ENCODE data around the gene PIANP. TPM values are rescaled to one million over a fixed set of nuclear protein-coding genes. Genes with fewer than 3 reads are reported as not detected.
"Not testable (repeated sequence)": the region's sequence is repeated elsewhere in the genome, so short reads cannot be mapped to it uniquely, and the experiment has no call there.

The PIANP gene
- total RNA-seq, 4 donors from 2014 or later: 0.11 to 0.19 TPM; not detected in 2

DNA sequence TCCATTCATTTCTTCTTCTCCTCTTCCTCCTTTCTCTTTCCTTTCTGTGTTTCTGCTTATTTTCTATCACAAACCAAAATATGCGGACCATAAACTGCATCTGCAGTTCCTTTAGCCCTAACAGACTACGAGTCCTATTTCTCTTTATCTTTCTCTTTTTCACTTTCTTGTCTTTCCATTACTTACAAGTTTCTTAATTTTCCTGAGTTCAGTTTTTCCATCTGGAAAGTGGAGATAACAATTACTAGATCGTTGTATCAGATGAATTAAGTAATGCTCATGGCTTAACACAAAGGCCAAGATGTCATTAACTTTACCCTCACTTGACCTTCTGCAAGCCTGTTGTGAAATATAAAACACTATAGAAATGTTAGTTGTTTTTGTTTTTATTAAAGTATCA lies 22.2 kb upstream of the PIANP start:
- intact Hi-C loops (cut with DNase I): no loop called here
- TF ChIP-seq, protein P1, sequence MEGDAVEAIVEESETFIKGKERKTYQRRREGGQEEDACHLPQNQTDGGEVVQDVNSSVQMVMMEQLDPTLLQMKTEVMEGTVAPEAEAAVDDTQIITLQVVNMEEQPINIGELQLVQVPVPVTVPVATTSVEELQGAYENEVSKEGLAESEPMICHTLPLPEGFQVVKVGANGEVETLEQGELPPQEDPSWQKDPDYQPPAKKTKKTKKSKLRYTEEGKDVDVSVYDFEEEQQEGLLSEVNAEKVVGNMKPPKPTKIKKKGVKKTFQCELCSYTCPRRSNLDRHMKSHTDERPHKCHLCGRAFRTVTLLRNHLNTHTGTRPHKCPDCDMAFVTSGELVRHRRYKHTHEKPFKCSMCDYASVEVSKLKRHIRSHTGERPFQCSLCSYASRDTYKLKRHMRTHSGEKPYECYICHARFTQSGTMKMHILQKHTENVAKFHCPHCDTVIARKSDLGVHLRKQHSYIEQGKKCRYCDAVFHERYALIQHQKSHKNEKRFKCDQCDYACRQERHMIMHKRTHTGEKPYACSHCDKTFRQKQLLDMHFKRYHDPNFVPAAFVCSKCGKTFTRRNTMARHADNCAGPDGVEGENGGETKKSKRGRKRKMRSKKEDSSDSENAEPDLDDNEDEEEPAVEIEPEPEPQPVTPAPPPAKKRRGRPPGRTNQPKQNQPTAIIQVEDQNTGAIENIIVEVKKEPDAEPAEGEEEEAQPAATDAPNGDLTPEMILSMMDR (IDR thresholded peaks at IDR 0.05): no peak
- no peak for TF ChIP-seq POLR2A (IDR thresholded peaks at IDR 0.05)
- Histone ChIP-seq H3K27ac (no peak overlapping the region), H3K4me1 (peaks cover 0 to 21% (median 8%) of the 10 kb centered on the region in 3 donors), H3K36me3 (peaks cover 0 to 12% (median 0%) of the 10 kb centered on the region in 3 donors), H3K9me3 (no peaks in the 10 kb centered on the region), H3K4me3 (no peak overlapping the region), H3K27me3 (peaks cover 0 to 6% (median 0%) of the 10 kb centered on the region in 4 donors)
- 79 to 80% methylated on average over 3 of the region's 3 CpGs for WGBS, 2 donors
- no peak for DNase-seq

DNA sequence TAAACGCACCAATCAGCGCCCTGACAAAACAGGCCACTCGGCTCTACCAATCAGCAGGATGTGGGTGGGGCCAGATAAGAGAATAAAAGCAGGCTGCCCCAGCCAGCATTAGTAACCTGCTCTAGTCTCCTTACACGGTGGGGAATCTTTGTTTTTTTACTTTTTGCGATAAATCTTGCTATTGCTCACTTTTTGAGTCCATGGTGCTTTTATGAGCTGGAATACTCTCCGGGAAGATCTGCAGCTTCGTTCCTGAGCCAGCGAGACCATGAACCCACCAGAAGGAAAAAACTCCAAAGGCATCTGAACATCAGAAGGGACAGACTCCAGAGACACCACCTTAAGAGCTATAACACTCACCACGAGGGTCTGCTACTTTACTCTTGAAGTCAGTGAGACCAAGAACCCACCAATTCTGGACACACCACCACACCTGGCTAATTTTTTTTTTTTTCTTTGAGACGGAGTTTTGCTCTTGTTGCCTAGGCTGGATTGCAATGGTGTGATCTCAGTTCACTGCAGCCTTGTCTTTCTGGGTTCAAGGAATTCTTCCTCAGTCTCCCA lies 16.3 kb upstream of the PIANP start:
- DNase-seq: no peak
- TF ChIP-seq POLR2A (IDR thresholded peaks at IDR 0.05): no peak
- TF ChIP-seq, protein P1 (IDR thresholded peaks at IDR 0.05): no peak
- 72 to 85% methylated on average over 10 of the region's 10 CpGs for WGBS, 2 donors
- Histone ChIP-seq H3K4me3 (no peak overlapping the region), H3K9me3 (no peaks in the 10 kb centered on the region), H3K27ac (no peak overlapping the region), H3K36me3 (no peaks in the 10 kb centered on the region), H3K4me1 (no peaks in the 10 kb centered on the region), H3K27me3 (peaks cover 0 to 48% (median 0%) of the 10 kb centered on the region in 4 donors)
- intact Hi-C loops (cut with DNase I): no loop called here

DNA sequence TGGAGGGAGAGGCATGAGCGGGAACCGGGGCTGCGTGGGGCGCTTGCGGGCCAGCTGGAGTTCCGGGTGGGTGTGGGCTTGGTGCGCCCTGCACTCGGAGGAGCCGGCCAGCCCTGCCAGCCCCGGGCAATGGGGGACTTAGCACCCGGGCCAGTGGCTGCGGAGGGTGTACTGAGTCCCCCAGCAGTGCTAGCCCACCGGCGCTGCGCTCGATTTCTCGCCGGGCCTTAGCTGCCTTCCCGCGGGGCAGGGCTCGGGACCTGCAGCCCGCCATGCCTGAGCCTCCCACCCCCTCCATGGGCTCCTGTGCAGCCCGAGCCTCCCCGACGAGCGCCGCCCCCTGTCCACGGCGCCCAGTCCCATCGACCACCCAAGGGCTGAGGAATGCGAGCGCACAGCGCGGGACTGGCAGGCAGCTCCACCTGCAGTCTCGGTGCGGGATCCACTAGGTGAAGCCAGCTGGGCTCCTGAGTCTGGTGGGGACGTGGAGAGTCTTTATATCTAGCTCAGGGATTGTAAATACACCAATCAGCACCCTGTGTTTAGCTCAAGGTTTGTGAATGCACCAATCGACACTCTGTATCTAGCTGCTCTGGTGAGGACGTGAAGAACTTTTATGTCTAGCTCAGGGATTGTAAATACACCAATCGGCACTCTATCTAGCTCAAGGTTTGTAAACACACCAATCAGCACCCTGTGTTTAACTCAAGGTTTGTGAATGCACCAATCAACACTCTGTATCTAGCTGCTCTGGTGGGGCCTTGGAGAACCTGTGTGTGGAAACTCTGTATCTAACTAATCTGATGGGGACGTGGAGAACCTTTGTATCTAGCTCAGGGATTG lies 15.6 kb upstream of the PIANP start:
- intact Hi-C loops (cut with DNase I); H3K27ac ChIP-seq; H3K9me3 ChIP-seq; H3K4me1 ChIP-seq; H3K4me3 ChIP-seq; DNase-seq; H3K36me3 ChIP-seq: not testable (repeated sequence)
- peaks cover 0 to 55% (median 0%) of the 10 kb centered on the region in 4 donors for H3K27me3 ChIP-seq
- no CpG with 5 or more reads among the region's 41 CpGs for WGBS, 2 donors

DNA sequence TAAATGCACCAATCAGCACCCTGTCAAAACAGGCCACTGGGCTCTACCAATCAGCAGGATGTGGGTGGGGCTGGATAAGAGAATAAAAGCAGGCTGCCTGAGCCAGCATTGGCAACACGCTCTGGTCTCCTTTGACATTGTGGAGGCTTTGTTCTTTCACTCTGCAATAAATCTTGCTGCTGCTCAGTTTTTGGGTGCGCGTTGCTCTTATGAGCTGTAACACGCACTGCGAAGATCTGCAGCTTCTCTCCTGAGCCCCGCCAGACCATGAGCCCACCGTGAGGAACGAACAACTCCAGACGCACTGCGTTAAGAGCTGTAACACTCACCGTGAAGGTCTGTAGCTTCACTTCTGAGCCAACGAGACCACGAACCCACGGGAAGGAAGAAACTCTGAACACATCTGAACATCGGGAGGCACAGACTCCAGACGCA lies 8.4 kb upstream of the PIANP start:
- H3K27ac ChIP-seq: no peak overlapping the region
- WGBS, 2 donors: 67 to 80% methylated on average over 7 of the region's 16 CpGs
- TF ChIP-seq POLR2A (IDR thresholded peaks at IDR 0.05): no peak
- TF ChIP-seq, protein P1 (IDR thresholded peaks at IDR 0.05): no peak
- DNase-seq: no peak
- H3K4me1 ChIP-seq: no peaks in the 10 kb centered on the region
- H3K36me3 ChIP-seq: no peaks in the 10 kb centered on the region
- peaks cover 0 to 92% (median 0%) of the 10 kb centered on the region in 4 donors for H3K27me3 ChIP-seq
- no peaks in the 10 kb centered on the region for H3K9me3 ChIP-seq
- intact Hi-C loops (cut with DNase I): no loop called here
- H3K4me3 ChIP-seq: no peak overlapping the region

DNA sequence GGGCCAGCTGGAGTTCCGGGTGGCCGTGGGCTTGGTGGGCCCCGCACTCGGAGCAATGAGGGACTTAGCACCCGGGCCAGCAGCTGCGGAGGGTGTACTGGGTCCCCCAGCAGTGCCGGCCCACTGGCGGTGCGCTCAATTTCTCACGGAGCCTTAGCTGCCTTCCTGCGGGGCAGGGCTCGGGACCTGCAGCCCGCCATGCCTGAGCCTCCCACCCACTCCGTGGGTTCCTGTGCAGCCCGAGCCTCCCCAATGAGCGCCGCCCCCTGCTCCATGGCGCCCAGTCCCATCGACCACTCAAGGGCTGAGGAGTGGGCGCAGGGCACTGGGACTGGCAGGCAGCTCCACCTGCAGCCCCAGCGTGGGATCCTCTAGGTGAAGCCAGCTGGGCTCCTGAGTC lies 7.7 kb upstream of the PIANP start:
- peaks cover 0 to 94% (median 0%) of the 10 kb centered on the region in 4 donors for H3K27me3 ChIP-seq
- WGBS, 2 donors: no CpG with 5 or more reads among the region's 21 CpGs
- H3K27ac ChIP-seq; H3K4me3 ChIP-seq; DNase-seq; H3K36me3 ChIP-seq; H3K9me3 ChIP-seq; intact Hi-C loops (cut with DNase I); H3K4me1 ChIP-seq: not testable (repeated sequence)

DNA sequence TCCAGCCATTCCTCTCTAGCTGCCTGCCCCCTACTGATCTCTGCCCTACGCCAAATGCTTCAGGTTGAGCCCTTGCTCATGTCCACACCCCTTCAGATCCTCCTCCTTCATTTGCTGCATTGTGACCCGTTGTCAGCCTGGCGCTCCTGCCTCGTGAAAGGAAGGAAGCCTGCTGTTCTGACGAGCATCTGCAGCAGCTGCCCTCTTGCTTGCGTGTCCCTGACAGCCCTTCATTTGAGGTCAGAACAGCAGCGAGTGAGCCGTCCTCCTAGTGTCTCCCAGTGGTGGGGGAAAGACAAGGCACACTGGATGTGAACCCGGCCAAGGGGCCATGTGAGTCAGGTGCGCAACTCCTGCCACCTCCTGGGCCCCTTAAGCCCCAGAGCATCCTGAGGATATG lies 3.0 kb upstream of the PIANP start:
- TF ChIP-seq, protein P1 (IDR thresholded peaks at IDR 0.05): no peak
- no peak for TF ChIP-seq POLR2A (IDR thresholded peaks at IDR 0.05)
- peaks cover 5 to 98% (median 17%) of the 10 kb centered on the region in 4 donors for H3K27me3 ChIP-seq
- no peak overlapping the region for H3K4me3 ChIP-seq
- no peaks in the 10 kb centered on the region for H3K9me3 ChIP-seq
- H3K4me1 ChIP-seq: peaks cover 11 to 18% (median 15%) of the 10 kb centered on the region in 3 donors
- DNase-seq: no peak
- intact Hi-C loops (cut with DNase I): no loop called here
- H3K36me3 ChIP-seq: no peaks in the 10 kb centered on the region
- WGBS, 2 donors: 9 to 10% methylated on average over 6 to 10 of the region's 10 CpGs
- H3K27ac ChIP-seq: no peak overlapping the region
